Measurements from ENCODE around the gene ETNK2. TPM values are rescaled to one million over a fixed set of nuclear protein-coding genes. Genes with fewer than 3 reads are reported as not detected.

The ETNK2 gene
- total RNA-seq, 2 donors from 2014 or later = 25.3 to 84.5 TPM

GRCh38 chr1:204154568-204155255, 2.9 kb upstream of the ETNK2 start:
- intact Hi-C loops (cut with DNase I) = loop anchor here (5.0 kb wide), 1 partner anchor 292 kb away; the partner anchor contains the start of gene SNRPE
- 65% methylated on average over 15 of the region's 15 CpGs for WGBS

GRCh38 chr1:204153667-204154066, 1.8 kb upstream of the ETNK2 start:
- H3K27me3 ChIP-seq (replicated peaks; ENCODE audit: insufficient read depth) = no peaks in the 10 kb centered on the region
- no peaks in the 10 kb centered on the region for H3K9me3 ChIP-seq
- TF ChIP-seq CTCF (IDR thresholded peaks at IDR 0.05) = no peak
- TF ChIP-seq POLR2A (IDR thresholded peaks at IDR 0.05) = no peak
- TF ChIP-seq POLR2AphosphoS5 (IDR thresholded peaks at IDR 0.05) = no peak

More at GRCh38 chr1:204154568-204155255, 2.9 kb upstream of the ETNK2 start:
- DNase-seq (ENCODE audit: low spot score) = peak; percentile 26
- H3K9me3 ChIP-seq = no peaks in the 10 kb centered on the region
- H3K27me3 ChIP-seq (replicated peaks; ENCODE audit: insufficient read depth) = no peaks in the 10 kb centered on the region
- peaks cover 3% of the 10 kb centered on the region for H3K4me1 ChIP-seq (replicated peaks)
- H3K27ac ChIP-seq = no peak overlapping the region
- no peak overlapping the region for H3K4me3 ChIP-seq
- no peaks in the 10 kb centered on the region for H3K36me3 ChIP-seq
- no peak for TF ChIP-seq POLR2A (IDR thresholded peaks at IDR 0.05)
- TF ChIP-seq CTCF (IDR thresholded peaks at IDR 0.05) = no peak
- peak; percentile 42 for TF ChIP-seq POLR2AphosphoS5 (IDR thresholded peaks at IDR 0.05)

GRCh38 chr1:204152310-204153044, 633 bp upstream of the ETNK2 start:
- H3K27ac ChIP-seq = peak overlapping the region; percentile 83 to 88
- H3K4me3 ChIP-seq = peak overlapping the region; percentile 54 to 64
- TF ChIP-seq CTCF (IDR thresholded peaks at IDR 0.05) = no peak
- TF ChIP-seq POLR2A (IDR thresholded peaks at IDR 0.05) = no peak
- no peak for TF ChIP-seq POLR2AphosphoS5 (IDR thresholded peaks at IDR 0.05)
- H3K36me3 ChIP-seq = no peaks in the 10 kb centered on the region
- H3K9me3 ChIP-seq = no peaks in the 10 kb centered on the region
- WGBS = 34% methylated on average over 18 of the region's 25 CpGs
- peaks cover 3% of the 10 kb centered on the region for H3K4me1 ChIP-seq (replicated peaks)
- H3K27me3 ChIP-seq (replicated peaks; ENCODE audit: insufficient read depth) = no peaks in the 10 kb centered on the region
- no peak for DNase-seq (ENCODE audit: low spot score)
- intact Hi-C loops (cut with DNase I) = loop anchor here (5.0 kb wide), 1 partner anchor 290 kb away; the partner anchor contains the start of gene SNRPE

More at GRCh38 chr1:204153667-204154066, 1.8 kb upstream of the ETNK2 start:
- Histone ChIP-seq H3K4me1 (replicated peaks) (peaks cover 3% of the 10 kb centered on the region), H3K27ac (no peak overlapping the region), H3K36me3 (no peaks in the 10 kb centered on the region), H3K4me3 (no peak overlapping the region)
- no peak for DNase-seq (ENCODE audit: low spot score)
- intact Hi-C loops (cut with DNase I) = loop anchor here (5.0 kb wide), 1 partner anchor 291 kb away; the partner anchor contains the start of gene SNRPE
- 93% methylated on average over 5 of the region's 5 CpGs for WGBS

- peak; percentile 27 for DNase-seq (ENCODE audit: low spot score)
- intact Hi-C loops (cut with DNase I) = loop anchor here (5.0 kb wide), 1 partner anchor 289 kb away; the partner anchor contains the start of gene SNRPE
- H3K9me3 ChIP-seq = no peaks in the 10 kb centered on the region
- peaks cover 3% of the 10 kb centered on the region for H3K4me1 ChIP-seq (replicated peaks)
- peak overlapping the region; percentile 54 to 64 for H3K4me3 ChIP-seq
- H3K27ac ChIP-seq = peak overlapping the region; percentile 83 to 88
- H3K27me3 ChIP-seq (replicated peaks; ENCODE audit: insufficient read depth) = no peaks in the 10 kb centered on the region
- 16% methylated on average over 29 of the region's 33 CpGs for WGBS
- H3K36me3 ChIP-seq = no peaks in the 10 kb centered on the region
- TF ChIP-seq CTCF (IDR thresholded peaks at IDR 0.05) (no peak), POLR2AphosphoS5 (IDR thresholded peaks at IDR 0.05) (no peak), POLR2A (IDR thresholded peaks at IDR 0.05) (no peak)
Observed at GRCh38 chr1:204150702-204151551, 917 bp downstream of the ETNK2 start.
